Transverse colon (tissue), 4 donors: ENCODE data around the gene MTG2.

Experiments
- EP300 ChIP-seq: sonication (generic); formaldehyde crosslinking; IDR thresholded peaks from one replicate; pipeline ENCODE4 v1.6.1; 2017; ENCODE audit warnings: antibody characterized with exemption, low read depth
- POLR2A ChIP-seq: fragments of 450-650 bp; IDR thresholded peaks from one replicate; pipeline ENCODE4 v1.6.1; 2016; ENCODE audit warnings: antibody characterized with exemption, mild to moderate bottlenecking, moderate library complexity
- POLR2AphosphoS5 ChIP-seq, 3 donors: sonication (generic); formaldehyde crosslinking; IDR thresholded peaks; one replicate each; pipeline ENCODE4 v1.6.1; 2016; ENCODE audit warnings: antibody characterized with exemption in 3 of 3
- TF ChIP-seq, protein P1 (sequence below), 5 experiments: fragments of 200-600 bp in 3 of 5; fragments of 450-650 bp in 2 of 5; sonication (generic) in 3 of 5; IDR thresholded peaks; 1 replicate in 2 of 5; 2 replicates in 3 of 5; pipeline ENCODE4 v1.5.1; 2016 to 2017; ENCODE audit warnings: antibody characterized with exemption in 5 of 5, inconsistent platforms in 3 of 5, mild to moderate bottlenecking in 2 of 5, moderate library complexity in 1 of 5

GRCh38 chr20:62172666-62173065, 10.2 kb upstream of the MTG2 start:
- TF ChIP-seq, protein P1, sequence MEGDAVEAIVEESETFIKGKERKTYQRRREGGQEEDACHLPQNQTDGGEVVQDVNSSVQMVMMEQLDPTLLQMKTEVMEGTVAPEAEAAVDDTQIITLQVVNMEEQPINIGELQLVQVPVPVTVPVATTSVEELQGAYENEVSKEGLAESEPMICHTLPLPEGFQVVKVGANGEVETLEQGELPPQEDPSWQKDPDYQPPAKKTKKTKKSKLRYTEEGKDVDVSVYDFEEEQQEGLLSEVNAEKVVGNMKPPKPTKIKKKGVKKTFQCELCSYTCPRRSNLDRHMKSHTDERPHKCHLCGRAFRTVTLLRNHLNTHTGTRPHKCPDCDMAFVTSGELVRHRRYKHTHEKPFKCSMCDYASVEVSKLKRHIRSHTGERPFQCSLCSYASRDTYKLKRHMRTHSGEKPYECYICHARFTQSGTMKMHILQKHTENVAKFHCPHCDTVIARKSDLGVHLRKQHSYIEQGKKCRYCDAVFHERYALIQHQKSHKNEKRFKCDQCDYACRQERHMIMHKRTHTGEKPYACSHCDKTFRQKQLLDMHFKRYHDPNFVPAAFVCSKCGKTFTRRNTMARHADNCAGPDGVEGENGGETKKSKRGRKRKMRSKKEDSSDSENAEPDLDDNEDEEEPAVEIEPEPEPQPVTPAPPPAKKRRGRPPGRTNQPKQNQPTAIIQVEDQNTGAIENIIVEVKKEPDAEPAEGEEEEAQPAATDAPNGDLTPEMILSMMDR (IDR thresholded peaks at IDR 0.05) = no peak
- TF ChIP-seq POLR2A (no peak), POLR2AphosphoS5 (IDR thresholded peaks at IDR 0.05) (no peak), EP300 (no peak)
